Activated CD4-positive, alpha-beta T cell treated with anti-CD3 and anti-CD28 coated beads, Interleukin-10, Interleukin-2, amounts not matched to agents 100 ng/mL and 50 ng/mL, durations not matched to agents 16 hours and 8 hours (primary cell): Measurements from ENCODE around the gene ARF3.

ENCODE experiments used
- DNase-seq: peaks from one replicate; pipeline ENCODE4 v3.0.0-alpha.2; 2020

ARF3 gene

DNA sequence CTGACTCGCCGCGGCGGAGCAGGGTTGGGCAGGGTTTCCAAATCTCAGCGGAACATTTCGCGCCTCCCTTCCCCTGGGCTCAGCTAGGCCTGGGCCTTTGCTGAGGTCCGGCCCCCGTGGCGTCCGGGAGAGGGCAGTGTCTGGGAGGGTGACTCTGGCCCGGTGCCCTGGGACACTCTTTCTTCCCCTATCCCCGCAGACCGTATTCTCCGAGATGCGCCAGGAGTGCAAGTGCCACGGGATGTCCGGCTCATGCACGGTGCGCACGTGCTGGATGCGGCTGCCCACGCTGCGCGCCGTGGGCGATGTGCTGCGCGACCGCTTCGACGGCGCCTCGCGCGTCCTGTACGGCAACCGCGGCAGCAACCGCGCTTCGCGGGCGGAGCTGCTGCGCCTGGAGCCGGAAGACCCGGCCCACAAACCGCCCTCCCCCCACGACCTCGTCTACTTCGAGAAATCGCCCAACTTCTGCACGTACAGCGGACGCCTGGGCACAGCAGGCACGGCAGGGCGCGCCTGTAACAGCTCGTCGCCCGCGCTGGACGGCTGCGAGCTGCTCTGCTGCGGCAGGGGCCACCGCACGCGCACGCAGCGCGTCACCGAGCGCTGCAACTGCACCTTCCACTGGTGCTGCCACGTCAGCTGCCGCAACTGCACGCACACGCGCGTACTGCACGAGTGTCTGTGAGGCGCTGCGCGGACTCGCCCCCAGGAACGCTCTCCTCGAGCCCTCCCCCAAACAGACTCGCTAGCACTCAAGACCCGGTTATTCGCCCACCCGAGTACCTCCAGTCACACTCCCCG, 23.9 kb upstream of the ARF3 start:
- DNase-seq, result peak; percentile 53

- peak; percentile 37 for DNase-seq
These were observed 23.2 kb upstream of the ARF3 start for GRCh38 chr12:48980389-48980952.

GRCh38 chr12:48979602-48980388, 22.5 kb upstream of the ARF3 start:
- peak; percentile 23 for DNase-seq

DNA sequence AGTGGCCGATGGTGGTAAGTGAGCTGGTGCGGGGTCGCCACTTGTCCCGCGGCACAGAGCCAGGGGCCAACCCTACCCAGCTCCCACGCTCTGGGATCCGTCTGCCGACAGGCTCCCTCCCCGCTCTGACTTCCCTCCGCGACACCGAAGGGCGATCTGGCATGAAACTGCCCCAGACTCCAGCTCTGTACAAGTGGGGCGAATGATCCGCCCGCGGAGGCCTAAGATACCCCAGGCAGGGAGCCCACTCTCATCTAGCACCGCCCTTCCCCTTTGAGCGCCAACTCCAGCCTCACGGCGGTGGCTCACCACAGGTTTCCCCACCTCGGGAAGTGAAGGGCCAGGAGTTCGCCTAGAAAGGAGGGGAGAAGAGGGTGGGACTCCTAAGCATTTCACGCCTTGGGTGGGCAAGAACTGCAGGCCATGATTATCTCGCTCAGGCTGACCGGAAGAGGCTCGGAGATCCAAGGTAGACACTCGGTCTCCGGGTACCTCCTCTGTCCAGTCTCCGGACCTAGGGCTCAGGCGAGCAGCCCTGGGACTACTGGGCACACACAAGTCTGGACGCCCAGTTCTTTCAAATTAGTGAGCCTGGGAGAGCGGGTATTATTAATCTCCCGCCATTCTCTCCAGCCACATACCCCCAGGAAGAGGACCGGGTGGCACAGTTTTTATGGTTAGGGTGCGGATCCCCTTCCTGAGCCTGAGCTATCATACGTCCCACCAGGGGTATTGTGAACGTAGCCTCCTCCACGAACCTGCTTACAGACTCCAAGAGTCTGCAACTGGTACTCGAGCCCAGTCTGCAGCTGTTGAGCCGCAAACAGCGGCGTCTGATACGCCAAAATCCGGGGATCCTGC, 21.7 kb upstream of the ARF3 start:
- no peak for DNase-seq

- DNase-seq, result no peak
These were observed 21.0 kb upstream of the ARF3 start, which contains the start of gene WNT1 for GRCh38 chr12:48978291-48978740. Gene WNT1, plus strand, starts transcription at chr12:48978322. Its CDS starts 329 bp downstream, at chr12:48978651.

- peak; percentile 82 for DNase-seq
These were observed 20.3 kb upstream of the ARF3 start for GRCh38 chr12:48977290-48978281.

GRCh38 chr12:48973941-48974673, 16.8 kb upstream of the ARF3 start:
- peak; percentile 39 for DNase-seq

GRCh38 chr12:48973531-48973930, 16.2 kb upstream of the ARF3 start:
- DNase-seq, result no peak

DNA sequence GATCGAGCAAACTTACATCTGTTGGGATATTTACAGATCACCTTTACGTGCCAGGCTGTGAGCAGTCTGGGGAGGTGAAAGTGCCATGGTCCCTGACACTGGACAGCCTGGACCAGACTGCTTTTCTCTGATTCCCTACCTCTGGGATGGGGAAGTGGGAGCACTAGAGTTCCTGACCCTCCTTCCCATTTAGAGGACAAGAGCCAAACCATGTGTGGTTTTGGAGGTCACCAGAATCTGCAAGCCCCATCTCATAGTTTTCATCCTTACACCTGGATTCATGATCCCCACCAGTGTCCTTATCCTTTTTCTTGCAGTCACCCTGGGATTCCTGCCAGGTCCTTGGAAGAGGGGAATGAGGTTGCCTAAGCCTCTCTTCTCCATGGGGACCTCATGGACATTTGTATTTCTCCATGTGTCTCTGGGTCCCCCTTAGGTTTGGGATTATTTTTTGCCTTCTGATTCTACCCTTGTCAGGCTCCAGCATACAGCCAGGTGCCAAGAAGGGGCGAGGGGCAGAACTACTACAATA, 15.7 kb upstream of the ARF3 start:
- DNase-seq, result no peak

GRCh38 chr12:48972213-48972951, 15.1 kb upstream of the ARF3 start:
- peak; percentile 46 for DNase-seq

DNA sequence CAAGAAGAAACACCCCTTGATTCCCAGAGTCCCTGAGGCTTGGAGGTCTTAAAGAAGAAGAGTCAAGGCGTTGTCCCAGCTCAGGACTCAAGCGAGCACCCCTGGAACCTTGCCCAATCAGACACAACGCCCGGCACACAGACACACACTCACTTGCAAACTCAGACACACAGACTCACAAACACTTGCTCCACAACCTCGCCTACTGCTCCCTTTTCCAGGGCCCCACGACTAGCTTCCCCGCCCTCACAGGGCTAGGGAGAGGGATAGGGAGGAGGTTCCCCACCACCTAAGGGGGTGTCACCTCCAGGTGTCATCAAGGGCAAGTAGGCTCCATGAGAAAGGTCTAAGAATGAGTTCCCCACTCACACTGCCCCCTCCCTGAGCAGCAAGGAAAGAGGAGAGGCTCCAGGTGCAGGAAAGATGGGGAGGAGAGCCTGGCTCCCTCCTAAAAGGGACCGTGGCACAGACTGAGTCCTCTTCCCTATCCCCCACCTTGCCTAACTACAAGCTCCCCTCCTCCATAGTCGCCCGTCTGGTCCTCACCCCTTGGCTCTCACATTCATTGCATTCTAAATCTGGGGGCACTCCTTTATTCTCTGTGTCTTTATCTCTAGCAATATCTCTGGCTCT, 13.5 kb upstream of the ARF3 start:
- no peak for DNase-seq

DNA sequence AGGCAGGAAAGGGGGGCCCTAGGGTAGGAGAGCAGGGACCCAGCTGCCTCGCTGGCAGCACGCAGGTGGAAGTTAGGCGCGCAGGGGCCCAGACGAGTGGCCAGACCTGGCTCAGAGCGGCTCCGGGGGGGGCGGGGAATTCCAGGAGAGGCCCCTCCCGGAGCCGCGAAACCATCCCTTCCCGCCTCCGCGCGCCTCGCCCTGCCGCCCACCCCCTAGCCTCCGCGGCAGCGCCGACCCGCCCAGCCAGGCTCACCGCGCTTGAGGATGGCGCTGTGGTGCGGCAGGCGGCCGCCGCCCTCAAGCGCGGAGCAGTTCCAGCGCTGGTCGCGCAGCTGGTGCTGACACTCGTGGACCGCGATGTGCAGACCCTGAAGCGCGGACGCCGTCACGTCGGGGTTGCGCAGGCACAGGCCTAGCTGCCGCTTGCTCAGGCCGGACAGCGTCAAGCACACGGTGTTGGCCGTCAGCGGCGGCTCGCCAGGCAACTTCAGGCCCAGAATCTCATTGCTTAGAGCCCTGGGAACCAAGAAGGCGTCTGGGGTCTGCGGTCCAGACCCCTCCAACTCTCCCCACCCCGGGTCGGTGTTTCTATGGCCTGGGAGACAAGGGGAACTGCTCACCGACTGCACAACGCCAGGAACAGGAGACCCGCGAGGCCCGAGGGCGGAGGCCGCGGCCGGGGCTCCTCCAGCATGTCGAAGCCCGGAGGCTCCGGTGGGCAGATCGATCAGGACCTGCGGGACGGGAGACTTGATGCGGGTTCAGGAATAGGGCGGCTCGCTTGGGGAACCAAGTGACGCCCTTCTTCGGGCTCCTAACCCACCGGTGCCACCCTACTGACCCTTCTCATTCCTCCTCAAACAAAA, 12.8 kb upstream of the ARF3 start:
- DNase-seq, result no peak

GRCh38 chr12:48969160-48969771, 12.0 kb upstream of the ARF3 start:
- no peak for DNase-seq

GRCh38 chr12:48968467-48968866, 11.2 kb upstream of the ARF3 start:
- DNase-seq, result no peak

- DNase-seq, result no peak
These were observed 10.7 kb upstream of the ARF3 start for GRCh38 chr12:48967991-48968390.

DNA sequence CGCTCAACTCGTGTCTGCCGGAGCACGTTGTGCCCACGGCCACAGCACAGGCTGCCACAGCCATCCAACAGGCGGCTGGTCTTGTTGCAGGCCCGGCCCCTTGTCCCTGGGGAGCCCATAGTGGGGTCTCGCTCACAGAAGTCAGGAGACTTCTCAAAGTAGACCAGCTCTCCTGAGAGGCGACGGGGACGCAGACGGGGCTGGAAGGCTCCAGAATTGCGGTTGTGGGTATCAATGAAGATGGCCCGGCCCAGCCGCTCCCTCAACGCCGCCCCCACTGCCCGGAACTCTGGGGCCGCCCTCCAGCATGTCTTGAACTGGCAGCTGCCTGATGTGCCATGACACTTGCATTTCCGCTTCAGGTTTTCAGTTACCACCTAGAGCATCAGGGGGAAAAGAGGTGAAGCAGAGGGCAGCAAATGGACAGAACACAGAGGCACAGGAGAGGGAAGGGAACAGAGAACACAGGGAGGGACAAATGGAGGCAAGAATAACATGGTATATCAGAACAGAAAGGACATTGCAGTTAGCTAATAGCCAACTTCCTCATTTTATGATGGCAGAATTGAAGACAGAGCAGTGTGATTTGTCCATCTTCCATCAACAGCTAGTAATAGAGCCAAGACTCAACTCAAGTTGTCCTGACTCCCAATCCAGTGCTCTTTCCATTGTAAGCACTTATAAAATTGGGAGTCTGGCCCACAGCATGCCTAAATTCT, 9.0 kb upstream of the ARF3 start:
- no peak for DNase-seq

- DNase-seq, result no peak
These were observed 8.1 kb upstream of the ARF3 start for GRCh38 chr12:48965298-48965838.
